ENCODE measurements around the gene THNSL1. TPM values are rescaled to one million over a fixed set of nuclear protein-coding genes. Genes with fewer than 3 reads are reported as not detected.

THNSL1 gene
- total and polyA plus RNA-seq, 9 of the 15 experiments (the other 6 are each of a cell fraction or from before 2014, with no cell fraction given): 4.5 to 8.6 (median 6.3) TPM

DNA sequence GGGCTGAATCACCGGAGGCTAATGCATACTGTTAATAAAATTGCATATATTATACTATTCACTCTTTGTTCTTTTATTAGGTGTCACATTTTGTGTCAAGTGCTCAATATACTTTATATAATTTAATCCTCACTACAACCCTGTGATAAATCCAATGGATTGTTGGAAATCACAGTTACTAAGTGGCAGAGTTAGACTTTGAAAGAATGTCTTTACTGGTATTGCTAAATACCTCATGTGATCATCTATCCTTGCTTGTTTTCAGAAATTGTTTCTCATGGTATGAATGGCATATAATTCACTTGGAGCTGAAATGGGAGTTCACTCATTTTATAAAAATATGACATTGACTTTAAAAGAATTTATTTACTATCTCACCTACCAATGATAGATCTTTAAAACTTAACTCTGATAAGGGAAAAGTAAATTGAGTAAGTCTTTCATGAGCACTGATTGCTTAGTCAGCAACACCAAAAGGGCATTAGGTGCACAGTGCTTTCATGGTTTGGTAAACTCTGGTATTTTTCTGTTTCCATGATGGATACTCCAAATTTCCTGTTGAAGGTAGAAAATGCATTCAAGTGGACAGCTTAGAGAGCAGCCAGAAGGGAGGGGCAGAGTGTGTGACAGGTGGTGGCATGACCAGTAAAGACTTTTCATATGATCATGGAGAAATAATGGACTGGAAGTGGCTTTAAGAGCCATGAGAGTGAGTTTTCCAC, 23.0 kb upstream of the THNSL1 start (continued):
- TF ChIP-seq ZNF518B (CRISPR knock-in tag; IDR thresholded peaks at IDR 0.05) (no peak), E2F1 (CRISPR knock-in tag; IDR thresholded peaks at IDR 0.05) (no peak), NFIX (CRISPR knock-in tag; IDR thresholded peaks at IDR 0.05; ENCODE audit: low read depth) (no peak), FOXJ3 (CRISPR knock-in tag; IDR thresholded peaks at IDR 0.05) (no peak), ZFP1 (CRISPR knock-in tag; IDR thresholded peaks at IDR 0.05) (no peak), ZNF778 (CRISPR knock-in tag; IDR thresholded peaks at IDR 0.05) (no peak), ZNF384 (IDR thresholded peaks at IDR 0.05; ENCODE audit: low read depth, low read length) (no peak), CHCHD3 (CRISPR knock-in tag; IDR thresholded peaks at IDR 0.05) (no peak), BHLHE40 (IDR thresholded peaks at IDR 0.05; ENCODE audit: low read length) (no peak), ZFX (CRISPR knock-in tag; IDR thresholded peaks at IDR 0.05) (no peak), ELK1 (CRISPR knock-in tag; IDR thresholded peaks at IDR 0.05) (no peak), PURB (CRISPR knock-in tag; IDR thresholded peaks at IDR 0.05; ENCODE audit: low read depth) (no peak), RHOXF2B (CRISPR knock-in tag; conservative IDR thresholded peaks at IDR 0.05) (no peak), FOXP4 (CRISPR knock-in tag; IDR thresholded peaks at IDR 0.05; ENCODE audit: borderline replicate concordance) (no peak), NFYB (IDR thresholded peaks at IDR 0.05; ENCODE audit: extremely low read depth, insufficient read length) (no peak)
- TF ChIP-seq, protein P1, sequence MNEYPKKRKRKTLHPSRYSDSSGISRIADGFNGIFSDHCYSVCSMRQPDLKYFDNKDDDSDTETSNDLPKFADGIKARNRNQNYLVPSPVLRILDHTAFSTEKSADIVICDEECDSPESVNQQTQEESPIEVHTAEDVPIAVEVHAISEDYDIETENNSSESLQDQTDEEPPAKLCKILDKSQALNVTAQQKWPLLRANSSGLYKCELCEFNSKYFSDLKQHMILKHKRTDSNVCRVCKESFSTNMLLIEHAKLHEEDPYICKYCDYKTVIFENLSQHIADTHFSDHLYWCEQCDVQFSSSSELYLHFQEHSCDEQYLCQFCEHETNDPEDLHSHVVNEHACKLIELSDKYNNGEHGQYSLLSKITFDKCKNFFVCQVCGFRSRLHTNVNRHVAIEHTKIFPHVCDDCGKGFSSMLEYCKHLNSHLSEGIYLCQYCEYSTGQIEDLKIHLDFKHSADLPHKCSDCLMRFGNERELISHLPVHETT (CRISPR knock-in tag; conservative IDR thresholded peaks at IDR 0.05 in 1 of 2, IDR thresholded peaks at IDR 0.05 in 1 of 2): no peak
